ENCODE data around the gene DHRS13.
"Not testable (repeated sequence)": the region's sequence is repeated elsewhere in the genome, so short reads cannot be mapped to it uniquely, and the experiment has no call there.

Gene DHRS13

GRCh38 chr17:28882154-28882895 lies 20.6 kb downstream of the DHRS13 start:
- DNase-seq (ENCODE audit: low spot score): no peak

DNA sequence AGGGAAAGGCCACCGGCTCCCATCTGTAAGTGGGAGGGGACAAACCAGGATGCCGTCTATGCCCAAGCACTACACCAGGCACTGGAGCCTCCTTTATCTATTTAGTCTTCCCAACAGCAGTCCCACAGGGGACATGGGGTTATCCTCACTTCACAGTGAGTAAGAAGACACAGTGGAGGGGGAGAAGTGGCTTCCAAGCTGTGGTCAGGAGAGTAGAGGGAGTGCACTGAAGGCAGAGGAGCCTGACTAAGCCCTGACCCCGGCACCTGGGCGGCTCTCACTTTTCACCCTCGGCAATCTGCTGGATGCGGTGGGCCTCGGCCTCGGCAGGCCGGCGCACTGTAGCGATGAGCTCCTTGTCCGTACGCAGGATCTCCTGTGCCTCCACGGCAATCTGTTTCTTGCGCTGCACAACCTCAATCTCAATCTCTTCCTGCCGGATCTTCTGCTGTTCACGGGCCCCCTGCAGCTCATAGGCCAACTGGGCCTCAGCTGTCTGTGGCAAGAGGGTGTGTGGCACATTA lies 21.3 kb downstream of the DHRS13 start:
- DNase-seq (ENCODE audit: low spot score): no peak

GRCh38 chr17:28880572-28880945 lies 22.3 kb downstream of the DHRS13 start:
- no peak for DNase-seq (ENCODE audit: low spot score)

DNA sequence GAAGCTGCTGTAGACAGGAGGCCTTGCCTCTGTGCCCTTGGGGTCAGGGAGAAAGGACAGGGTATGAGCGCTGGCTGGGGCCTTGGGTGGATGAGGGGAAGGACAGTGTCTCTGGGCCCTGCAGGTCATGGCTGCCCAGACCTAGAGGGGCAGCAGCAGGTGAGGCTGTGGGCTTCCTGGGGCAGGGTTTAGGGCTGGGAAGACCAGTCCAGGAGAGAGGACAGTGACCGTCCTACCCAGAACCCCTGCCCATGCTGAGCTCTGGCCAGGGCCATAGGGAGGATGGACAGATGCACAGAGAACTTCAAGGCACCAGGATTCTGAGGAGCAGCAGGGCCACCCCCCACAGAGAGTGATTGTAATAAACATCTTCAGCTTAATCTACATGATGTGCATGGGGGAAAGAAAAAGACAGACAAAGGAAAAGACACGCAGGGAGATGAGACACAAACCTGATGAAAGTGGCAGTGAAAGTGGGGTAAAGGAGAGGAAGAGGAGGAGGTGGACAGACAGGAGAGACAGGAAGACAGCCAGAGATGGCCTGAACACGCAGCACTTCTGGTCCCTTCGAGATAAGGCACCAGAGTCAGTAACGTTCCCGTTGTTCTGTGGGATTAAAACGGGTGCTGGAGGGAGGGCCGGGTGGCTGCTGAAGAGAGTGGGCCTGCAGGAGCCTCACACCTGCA lies 22.9 kb downstream of the DHRS13 start:
- DNase-seq (ENCODE audit: low spot score): no peak

GRCh38 chr17:28878981-28879380 lies 23.9 kb downstream of the DHRS13 start:
- no peak for DNase-seq (ENCODE audit: low spot score)

DNA sequence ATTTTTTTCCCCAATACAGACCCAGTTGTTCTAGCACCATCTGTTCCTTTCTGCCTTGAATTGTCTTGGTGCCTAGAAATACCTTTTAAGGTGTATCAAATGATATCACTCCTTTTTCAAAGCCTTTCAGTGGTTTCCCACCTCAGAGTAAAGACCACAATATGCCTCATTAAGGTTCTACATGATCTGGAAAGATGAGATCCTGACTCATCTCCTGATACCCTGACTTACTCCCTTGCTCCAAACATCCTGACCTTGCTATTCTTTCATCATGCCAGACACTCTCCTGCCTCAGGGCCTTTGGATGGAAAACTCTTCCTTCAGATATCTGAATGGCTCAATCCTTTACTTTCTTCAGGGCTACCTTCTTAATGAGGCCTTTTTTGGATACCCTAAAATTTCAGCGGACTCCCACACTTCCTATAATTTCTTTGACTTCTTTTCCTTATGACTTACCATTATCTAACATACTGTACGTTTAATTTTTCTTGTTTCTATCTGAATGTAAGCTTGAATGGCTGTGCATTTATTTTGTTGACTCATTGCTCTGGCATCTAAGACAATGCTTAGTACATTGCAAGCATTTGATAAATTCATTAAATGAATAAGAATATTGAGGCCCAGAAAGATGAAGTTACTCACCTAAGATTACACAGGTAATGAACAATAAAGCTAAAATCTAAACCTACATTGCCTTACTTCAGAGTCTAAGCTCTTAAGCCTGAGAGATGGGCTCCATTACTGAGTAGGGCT lies 24.5 kb downstream of the DHRS13 start:
- no peak for DNase-seq (ENCODE audit: low spot score)

DNA sequence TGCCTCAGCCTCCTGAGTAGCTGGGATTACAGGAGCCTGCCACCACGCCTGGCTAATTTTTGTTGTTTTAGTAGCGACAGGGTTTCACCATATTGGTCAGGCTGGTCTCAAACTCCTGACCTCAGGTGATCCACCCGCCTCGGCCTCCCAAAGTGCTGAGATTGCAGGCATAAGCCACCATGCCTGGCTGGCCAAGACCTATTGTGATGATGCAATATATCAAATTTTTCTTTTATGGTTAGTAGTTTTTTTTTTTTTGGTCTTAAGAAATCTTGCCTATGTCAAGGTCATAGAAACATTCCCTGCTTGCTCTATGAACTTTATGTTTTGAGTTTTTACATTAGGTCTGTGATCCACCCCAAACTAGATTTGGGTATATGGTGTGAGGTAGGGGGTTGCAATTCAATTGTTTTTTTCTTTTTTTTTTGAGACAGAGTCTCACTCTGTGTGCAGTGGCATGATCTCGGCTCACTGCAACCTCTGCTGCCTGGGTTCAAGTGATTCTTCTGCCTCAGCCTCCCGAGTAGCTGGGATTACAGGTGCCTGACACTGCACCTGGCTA lies 25.6 kb downstream of the DHRS13 start:
- DNase-seq (ENCODE audit: low spot score): not testable (repeated sequence)

DNA sequence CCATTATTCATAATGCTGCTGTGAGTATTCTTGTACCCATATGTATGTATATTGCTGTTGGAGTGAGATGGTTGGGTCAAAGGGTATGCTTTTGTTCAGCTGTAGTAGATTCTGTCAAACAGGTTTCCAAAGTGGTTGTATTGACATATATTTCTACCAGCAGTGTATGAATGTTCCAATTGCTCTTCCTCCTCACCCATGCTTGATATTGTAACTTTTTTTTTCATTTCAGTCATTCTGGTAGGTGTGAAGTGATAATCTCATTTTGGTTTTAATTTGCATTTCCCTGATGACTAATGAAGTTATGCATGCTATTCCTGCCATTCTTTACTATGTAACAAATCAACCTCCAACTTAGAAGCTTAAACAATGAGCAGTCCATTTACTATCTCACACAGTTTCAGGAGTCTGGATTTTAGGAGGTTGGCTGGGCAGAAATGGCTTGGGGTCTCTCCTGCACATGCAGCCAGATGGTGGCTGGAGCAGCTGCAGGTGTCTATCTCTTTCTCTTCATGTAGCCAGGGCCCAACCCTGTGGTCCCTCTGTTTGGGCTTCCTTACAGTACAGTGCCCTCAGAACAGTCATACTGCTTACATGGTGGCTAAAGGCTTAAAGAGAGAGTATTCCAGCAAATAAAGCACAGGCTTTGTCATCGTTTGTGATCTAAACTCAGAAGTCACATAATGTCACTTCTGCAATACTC lies 26.9 kb downstream of the DHRS13 start:
- DNase-seq (ENCODE audit: low spot score): no peak

DNA sequence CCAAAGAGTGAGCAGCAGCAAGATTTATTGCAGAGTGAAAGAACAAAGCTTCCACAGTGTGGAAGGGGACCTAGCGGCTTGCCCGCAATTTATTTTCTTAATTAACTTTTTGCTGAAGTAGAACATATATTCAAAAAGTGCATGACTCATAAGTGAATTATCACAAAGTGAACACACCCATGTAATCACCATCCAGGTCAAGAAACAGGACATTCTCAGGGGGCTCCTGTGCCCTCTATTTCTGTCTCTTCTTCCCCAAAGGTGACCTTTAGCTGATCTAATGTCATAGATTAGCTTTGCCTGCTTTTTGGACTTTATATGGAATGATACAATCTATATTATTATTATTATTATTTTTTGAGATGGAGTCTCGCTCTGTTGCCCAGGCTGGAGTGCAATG lies 28.1 kb downstream of the DHRS13 start:
- no peak for DNase-seq (ENCODE audit: low spot score)

GRCh38 chr17:28873839-28874238 lies 29.0 kb downstream of the DHRS13 start:
- DNase-seq (ENCODE audit: low spot score): no peak

GRCh38 chr17:28871056-28871579 lies 31.8 kb downstream of the DHRS13 start:
- no peak for DNase-seq (ENCODE audit: low spot score)

GRCh38 chr17:28867276-28867675 lies 35.6 kb downstream of the DHRS13 start:
- DNase-seq (ENCODE audit: low spot score): no peak

DNA sequence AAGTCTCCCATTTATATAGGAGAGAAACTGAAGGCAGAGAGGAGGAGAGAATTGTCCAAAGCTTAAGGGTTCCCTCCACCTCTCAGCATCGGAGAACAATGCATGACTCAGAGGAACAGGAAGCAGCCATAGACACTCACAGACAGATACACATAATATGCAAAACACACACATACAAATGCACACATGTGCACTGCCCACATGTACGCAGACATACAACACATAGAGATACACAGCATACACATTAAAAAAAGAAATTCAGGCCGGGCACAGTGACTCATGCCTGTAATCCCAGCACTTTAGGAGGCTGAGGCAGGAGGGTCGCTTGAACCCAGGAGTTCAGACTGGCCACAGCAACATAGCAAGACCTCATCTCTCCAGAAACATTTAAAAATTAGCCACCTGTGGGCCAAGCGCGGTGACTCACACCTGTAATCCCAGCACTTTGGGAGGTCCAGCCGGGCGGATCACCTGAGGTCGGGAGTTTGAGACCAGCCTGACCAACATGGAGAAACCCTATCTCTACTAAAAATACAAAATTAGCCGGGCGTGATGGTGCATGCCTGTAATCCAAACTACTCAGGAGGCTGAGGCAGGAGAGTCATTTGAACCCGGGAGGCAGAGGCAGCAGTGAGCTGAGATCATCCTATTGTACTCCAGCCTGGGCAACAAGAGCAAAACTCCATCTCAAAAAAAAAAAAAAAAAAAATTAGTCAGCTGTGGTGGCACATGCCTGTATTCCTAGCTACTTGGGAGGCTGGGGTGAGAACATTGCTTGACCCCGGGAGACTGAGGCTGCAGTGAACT lies 36.7 kb downstream of the DHRS13 start:
- DNase-seq (ENCODE audit: low spot score): no peak

GRCh38 chr17:28864991-28865849 lies 37.7 kb downstream of the DHRS13 start:
- DNase-seq (ENCODE audit: low spot score): no peak

DNA sequence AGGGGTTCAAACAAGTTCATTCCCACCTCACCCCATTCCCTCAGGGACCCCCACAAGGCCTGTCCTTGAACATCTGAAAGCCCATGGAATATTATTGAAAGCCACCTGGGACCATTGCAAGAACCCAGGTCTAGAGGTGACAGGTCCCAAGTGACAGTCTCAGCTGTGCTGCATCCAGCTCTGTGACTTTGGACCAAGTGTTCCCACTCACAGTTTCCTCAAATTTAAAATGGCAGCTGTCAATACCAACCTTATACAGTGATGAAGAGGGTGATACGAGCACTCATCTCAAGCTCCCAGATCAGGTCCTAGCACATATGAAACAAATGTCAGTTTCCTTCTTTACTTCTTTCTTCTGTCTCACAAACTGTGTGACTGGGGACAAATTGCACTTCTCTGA lies 38.9 kb downstream of the DHRS13 start:
- DNase-seq (ENCODE audit: low spot score): no peak

- no peak for DNase-seq (ENCODE audit: low spot score)
These were observed 40.3 kb downstream of the DHRS13 start for GRCh38 chr17:28862561-28862960.

DNA sequence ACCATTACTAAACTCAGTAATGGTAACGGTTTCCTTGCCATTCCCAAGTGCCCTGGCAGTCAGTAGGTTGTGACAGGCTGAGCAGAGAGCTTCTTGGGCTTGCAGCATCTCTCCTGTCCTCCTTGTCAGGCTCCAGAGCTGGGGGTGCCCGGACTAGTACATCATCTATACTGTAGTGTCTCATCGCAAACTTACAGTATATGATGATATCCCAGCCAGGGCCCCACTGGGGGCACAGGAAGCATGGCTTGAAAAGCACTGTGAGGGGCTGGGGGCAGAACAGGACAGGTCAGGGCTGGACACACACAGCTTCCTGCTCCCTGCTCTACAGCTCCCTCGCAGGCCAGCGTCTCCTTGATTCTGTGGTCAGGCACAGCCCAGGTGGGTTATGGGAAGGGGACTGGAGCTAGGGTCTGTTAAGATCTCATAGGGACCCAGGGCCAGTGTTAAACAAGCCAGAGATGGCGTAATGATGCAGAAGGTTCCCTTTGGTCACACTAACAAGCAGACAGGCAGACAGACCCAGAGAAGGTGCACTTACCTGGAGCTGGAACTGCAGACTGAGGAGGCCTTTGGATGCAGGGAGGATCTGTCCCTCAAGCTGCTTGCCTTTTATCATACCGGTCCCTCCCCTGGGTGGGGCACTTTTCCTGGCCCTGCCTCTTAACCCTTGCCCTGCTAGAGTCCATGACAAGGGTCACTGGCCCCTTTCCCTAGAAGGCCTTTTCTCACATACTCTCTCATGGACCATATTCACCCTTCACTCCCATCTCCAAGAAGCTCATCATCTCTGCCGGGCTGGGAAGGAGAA lies 41.3 kb downstream of the DHRS13 start:
- no peak for DNase-seq (ENCODE audit: low spot score)

- DNase-seq (ENCODE audit: low spot score): no peak
These were observed 42.5 kb downstream of the DHRS13 start for GRCh38 chr17:28860363-28860808.

Measured in pons (tissue), 1 donor.